GM12874 (cell line): ENCODE measurements around the gene DBP.

ENCODE experiments used
- CTCF ChIP-seq: IDR thresholded peaks from 2 replicates; pipeline ENCODE4 v1.5.1; 2011; ENCODE audit warnings: low read depth, mild to moderate bottlenecking, control low read depth, low read length, moderate library complexity; ENCODE audit not compliant: insufficient read depth

The DBP gene

GRCh38 chr19:48676887-48677286, 39.7 kb upstream of the DBP start:
- TF ChIP-seq CTCF: no peak

DNA sequence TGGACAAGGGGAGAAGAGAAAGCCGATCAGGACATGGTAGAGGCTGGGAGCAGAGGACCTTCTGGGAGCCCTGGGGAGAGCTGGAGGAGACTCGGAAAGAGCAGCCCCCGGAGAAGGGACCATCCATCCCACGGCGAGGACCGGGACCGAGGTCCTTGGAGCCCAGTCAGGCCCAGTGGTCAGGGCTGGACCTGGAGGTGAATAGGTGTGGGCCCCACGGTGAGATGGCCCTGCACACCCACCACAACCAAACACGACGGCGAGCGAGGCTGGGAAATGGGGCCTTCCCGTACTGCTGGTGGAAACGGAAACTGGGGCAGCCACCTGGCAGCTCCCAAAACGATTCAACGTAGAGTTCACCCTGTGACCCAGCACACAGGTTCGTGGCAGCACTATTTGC, 39.3 kb upstream of the DBP start:
- TF ChIP-seq CTCF: no peak

GRCh38 chr19:48674921-48675824, 38.0 kb upstream of the DBP start:
- peak; percentile 86 for TF ChIP-seq CTCF

DNA sequence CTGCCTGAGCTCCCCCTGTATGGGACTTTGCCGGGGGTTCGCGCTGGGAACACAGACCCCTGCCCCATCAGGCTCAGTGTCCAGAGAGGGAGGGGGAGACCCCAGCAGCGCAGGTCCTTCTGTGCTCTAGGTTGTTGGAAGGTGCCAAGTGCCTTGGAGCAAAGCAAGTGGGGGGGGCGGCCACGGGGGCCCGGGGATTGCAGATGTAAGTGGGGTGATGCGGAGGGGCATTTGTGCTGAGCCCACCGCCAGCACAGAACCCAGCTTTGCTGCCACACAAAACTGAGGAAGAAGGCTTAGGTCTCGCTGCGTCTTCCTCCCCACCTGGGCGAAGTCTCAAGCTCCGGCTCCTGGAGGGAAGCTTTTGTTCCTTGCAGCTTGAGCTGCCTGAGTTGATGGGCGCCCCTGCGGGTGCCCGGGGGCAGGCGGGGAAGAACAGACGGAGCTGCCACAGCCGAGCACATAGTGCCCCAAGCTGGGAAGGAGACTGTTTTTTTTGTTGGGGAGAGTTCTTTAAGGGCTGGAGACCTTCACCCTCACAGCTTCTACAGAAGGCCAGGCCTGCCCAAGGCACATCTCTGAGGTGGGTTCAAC, 37.1 kb upstream of the DBP start:
- TF ChIP-seq CTCF: no peak

DNA sequence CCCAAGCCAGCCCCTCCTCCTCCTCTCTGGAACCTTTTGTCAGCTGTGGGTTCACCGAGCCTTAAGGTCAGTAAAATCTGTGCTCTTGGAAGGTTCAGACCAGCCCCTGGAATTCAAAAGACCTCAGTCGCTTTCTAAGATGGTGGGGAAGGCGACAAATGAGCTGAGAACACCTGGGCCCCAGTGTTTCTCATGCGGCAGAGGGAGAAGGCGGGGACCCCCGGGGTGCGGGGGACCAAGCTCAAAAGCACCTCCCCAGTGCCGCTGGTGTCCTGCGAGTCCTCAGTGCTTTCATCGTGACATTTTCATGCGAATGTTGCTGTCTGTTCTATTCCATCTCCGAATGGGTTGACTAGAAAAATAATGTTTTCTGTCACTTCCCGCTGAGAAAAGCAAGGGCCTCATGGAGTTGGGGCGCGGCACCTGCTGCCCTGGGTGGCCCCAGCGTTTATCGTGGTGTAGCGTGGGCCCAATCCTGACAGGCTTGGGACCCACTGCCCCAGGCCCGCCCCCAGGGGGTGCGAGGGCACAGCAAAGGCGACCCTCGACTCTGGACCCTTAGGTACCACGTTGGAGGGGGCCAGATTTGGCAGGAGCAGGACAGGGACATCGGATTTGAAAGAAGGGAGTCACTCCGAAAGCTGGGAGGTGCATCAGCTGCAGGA, 36.4 kb upstream of the DBP start:
- TF ChIP-seq CTCF: no peak

GRCh38 chr19:48672994-48673393, 35.8 kb upstream of the DBP start, which contains the start of gene NTN5:
TSS of gene NTN5 (minus strand) at chr19:48673017. CDS start at chr19:48670986, 2,031 bp downstream.
- no peak for TF ChIP-seq CTCF

DNA sequence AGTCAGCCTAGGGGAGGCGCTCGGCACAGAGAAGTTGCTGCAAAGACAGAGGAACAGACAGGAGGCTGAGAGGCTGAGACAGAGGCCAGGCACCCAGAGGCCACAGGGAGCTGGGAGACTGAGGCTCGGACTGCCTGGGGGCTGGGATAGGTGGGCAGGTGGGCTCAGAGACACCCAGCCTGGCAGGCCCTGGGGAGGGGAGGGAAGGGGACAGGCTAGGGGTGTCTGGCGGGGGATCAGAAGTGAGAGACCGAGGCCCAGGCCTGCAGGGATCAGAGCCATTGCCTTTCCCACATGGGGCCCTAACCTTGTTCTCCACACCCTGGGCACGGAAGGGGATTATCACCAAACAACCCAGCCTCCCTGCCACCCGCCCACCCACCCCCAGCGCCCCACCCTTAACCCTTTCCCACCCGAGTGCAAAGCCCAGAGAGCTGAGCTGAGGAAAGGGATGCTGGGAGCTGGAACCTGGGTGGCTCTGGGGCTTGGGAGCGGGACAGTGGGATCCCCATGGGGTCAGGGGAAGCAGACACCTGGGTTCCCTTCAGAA, 34.3 kb upstream of the DBP start:
- no peak for TF ChIP-seq CTCF
